ENCODE data around the gene OTOS. TPM values are rescaled to one million over a fixed set of nuclear protein-coding genes. Genes with fewer than 3 reads are reported as not detected.

The OTOS gene
- polyA plus RNA-seq, 1 donor from 2014 or later = not detected

DNA sequence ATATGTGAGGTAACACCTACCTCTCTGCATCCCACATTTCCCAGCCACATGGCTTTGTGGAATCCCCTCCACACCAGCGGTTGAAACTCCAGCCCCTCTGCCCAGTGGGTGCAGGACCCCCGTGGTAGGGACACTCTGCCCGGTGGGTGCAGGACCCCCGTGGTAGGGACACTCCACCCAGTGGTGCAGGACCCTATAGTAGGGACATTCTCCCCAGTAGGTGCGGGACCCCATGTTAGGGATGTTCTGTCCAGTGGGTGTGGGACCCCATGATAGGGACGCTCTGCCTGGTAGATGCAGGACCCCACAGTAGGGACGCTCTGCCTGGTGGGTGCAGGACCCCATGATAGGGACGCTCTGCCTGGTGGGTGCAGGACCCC is 15.8 kb downstream of the OTOS start:
- Histone ChIP-seq H2AFZ (ENCODE audit: low read depth, low read length) (no peak overlapping the region), H3K36me3 (ENCODE audit: insufficient read depth, low read length) (no peaks in the 10 kb centered on the region), H3K9ac (ENCODE audit: low read length) (no peak overlapping the region), H3K9me2 (ENCODE audit: insufficient read depth, low read length) (no peaks in the 10 kb centered on the region), H3K9me3 (ENCODE audit: low read length) (no peaks in the 10 kb centered on the region), H4K20me1 (ENCODE audit: insufficient read depth) (no peaks in the 10 kb centered on the region), H3K27ac (ENCODE audit: low read length) (no peak overlapping the region), H3K4me2 (ENCODE audit: low read length) (no peak overlapping the region), H3K79me2 (replicated peaks; ENCODE audit: insufficient read depth, low read length) (no peaks in the 10 kb centered on the region), H3K27me3 (ENCODE audit: insufficient read depth, low read depth, low read length) (no peaks in the 10 kb centered on the region), H3K4me3 (ENCODE audit: low read length) (no peak overlapping the region), H3F3A (ENCODE audit: insufficient read depth, low read length, poor library complexity, severe bottlenecking) (no peaks in the 10 kb centered on the region)
- TF ChIP-seq, protein P1, sequence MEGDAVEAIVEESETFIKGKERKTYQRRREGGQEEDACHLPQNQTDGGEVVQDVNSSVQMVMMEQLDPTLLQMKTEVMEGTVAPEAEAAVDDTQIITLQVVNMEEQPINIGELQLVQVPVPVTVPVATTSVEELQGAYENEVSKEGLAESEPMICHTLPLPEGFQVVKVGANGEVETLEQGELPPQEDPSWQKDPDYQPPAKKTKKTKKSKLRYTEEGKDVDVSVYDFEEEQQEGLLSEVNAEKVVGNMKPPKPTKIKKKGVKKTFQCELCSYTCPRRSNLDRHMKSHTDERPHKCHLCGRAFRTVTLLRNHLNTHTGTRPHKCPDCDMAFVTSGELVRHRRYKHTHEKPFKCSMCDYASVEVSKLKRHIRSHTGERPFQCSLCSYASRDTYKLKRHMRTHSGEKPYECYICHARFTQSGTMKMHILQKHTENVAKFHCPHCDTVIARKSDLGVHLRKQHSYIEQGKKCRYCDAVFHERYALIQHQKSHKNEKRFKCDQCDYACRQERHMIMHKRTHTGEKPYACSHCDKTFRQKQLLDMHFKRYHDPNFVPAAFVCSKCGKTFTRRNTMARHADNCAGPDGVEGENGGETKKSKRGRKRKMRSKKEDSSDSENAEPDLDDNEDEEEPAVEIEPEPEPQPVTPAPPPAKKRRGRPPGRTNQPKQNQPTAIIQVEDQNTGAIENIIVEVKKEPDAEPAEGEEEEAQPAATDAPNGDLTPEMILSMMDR (IDR thresholded peaks at IDR 0.05; ENCODE audit: poor library complexity, severe bottlenecking) = no peak
- no peak for TF ChIP-seq RAD21 (conservative IDR thresholded peaks at IDR 0.05)
- TF ChIP-seq TAF1 (IDR thresholded peaks at IDR 0.05; ENCODE audit: low read depth) = no peak
- TF ChIP-seq EZH2 (IDR thresholded peaks at IDR 0.05; ENCODE audit: borderline replicate concordance, insufficient read depth, low read length, poor library complexity, severe bottlenecking) = no peak
- TF ChIP-seq, protein P2, sequence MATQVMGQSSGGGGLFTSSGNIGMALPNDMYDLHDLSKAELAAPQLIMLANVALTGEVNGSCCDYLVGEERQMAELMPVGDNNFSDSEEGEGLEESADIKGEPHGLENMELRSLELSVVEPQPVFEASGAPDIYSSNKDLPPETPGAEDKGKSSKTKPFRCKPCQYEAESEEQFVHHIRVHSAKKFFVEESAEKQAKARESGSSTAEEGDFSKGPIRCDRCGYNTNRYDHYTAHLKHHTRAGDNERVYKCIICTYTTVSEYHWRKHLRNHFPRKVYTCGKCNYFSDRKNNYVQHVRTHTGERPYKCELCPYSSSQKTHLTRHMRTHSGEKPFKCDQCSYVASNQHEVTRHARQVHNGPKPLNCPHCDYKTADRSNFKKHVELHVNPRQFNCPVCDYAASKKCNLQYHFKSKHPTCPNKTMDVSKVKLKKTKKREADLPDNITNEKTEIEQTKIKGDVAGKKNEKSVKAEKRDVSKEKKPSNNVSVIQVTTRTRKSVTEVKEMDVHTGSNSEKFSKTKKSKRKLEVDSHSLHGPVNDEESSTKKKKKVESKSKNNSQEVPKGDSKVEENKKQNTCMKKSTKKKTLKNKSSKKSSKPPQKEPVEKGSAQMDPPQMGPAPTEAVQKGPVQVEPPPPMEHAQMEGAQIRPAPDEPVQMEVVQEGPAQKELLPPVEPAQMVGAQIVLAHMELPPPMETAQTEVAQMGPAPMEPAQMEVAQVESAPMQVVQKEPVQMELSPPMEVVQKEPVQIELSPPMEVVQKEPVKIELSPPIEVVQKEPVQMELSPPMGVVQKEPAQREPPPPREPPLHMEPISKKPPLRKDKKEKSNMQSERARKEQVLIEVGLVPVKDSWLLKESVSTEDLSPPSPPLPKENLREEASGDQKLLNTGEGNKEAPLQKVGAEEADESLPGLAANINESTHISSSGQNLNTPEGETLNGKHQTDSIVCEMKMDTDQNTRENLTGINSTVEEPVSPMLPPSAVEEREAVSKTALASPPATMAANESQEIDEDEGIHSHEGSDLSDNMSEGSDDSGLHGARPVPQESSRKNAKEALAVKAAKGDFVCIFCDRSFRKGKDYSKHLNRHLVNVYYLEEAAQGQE (IDR thresholded peaks at IDR 0.05; ENCODE audit: borderline replicate concordance) = no peak
- TF ChIP-seq MXI1 (conservative IDR thresholded peaks at IDR 0.05; ENCODE audit: poor library complexity, severe bottlenecking) = no peak
- no peak for TF ChIP-seq EP300 (conservative IDR thresholded peaks at IDR 0.05; ENCODE audit: poor library complexity, severe bottlenecking)
- TF ChIP-seq POLR2AphosphoS5 (IDR thresholded peaks at IDR 0.05) = no peak
- TF ChIP-seq SMC3 (conservative IDR thresholded peaks at IDR 0.05; ENCODE audit: poor library complexity) = no peak

DNA sequence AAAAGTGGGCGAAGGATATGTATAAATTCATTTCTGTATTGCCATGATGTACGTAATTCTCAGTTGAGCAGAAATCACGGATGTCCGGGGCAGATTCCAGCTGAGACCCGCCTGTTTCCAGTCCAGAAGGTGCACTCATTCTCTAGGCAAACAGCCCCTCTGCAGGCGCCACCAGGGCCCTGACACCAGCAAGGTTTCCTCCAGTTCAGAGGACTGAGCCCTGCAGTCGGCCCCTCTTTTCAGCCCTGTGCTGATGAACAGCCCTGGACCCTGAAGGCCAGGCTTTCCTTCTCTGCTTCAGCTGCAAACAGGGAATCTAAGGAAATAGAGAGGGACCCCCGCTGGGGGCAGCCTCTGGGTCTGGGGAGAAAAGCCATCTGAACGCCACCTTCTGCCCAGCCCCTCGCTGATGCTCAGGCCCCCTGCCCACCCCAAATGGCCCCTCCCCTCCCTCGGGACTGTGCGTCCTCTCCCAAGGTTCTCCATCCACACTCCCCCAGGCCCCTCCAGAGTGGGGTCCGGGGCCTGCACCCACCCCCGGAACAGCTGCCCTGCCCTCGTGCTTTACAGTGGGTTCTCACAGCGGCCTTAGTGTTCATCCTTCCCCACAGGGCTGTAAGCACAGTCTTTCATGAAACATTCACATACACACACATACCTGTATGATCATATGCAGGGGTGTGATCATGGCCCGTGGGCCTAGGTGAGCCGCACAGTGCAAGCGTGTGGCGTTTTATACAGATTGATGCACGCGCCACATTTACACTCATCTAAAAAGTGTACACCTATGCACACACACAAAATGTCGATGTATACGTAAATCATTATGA is 16.4 kb downstream of the OTOS start:
- Histone ChIP-seq H3K27ac (ENCODE audit: low read length) (no peak overlapping the region), H3K9me3 (ENCODE audit: low read length) (no peaks in the 10 kb centered on the region), H3K36me3 (ENCODE audit: insufficient read depth, low read length) (no peaks in the 10 kb centered on the region), H2AFZ (ENCODE audit: low read depth, low read length) (no peak overlapping the region), H3F3A (ENCODE audit: insufficient read depth, low read length, poor library complexity, severe bottlenecking) (no peaks in the 10 kb centered on the region), H3K9ac (ENCODE audit: low read length) (no peak overlapping the region), H3K79me2 (replicated peaks; ENCODE audit: insufficient read depth, low read length) (no peaks in the 10 kb centered on the region), H3K4me3 (ENCODE audit: low read length) (no peak overlapping the region), H3K4me2 (ENCODE audit: low read length) (no peak overlapping the region), H3K27me3 (ENCODE audit: insufficient read depth, low read depth, low read length) (no peaks in the 10 kb centered on the region), H4K20me1 (ENCODE audit: insufficient read depth) (no peaks in the 10 kb centered on the region), H3K9me2 (ENCODE audit: insufficient read depth, low read length) (no peaks in the 10 kb centered on the region)
- TF ChIP-seq, protein P1 (IDR thresholded peaks at IDR 0.05; ENCODE audit: poor library complexity, severe bottlenecking) = no peak
- TF ChIP-seq EP300 (conservative IDR thresholded peaks at IDR 0.05; ENCODE audit: poor library complexity, severe bottlenecking) (no peak), TAF1 (IDR thresholded peaks at IDR 0.05; ENCODE audit: low read depth) (no peak), POLR2AphosphoS5 (IDR thresholded peaks at IDR 0.05) (no peak), EZH2 (IDR thresholded peaks at IDR 0.05; ENCODE audit: borderline replicate concordance, insufficient read depth, low read length, poor library complexity, severe bottlenecking) (no peak), MXI1 (conservative IDR thresholded peaks at IDR 0.05; ENCODE audit: poor library complexity, severe bottlenecking) (no peak), RAD21 (conservative IDR thresholded peaks at IDR 0.05) (no peak), SMC3 (conservative IDR thresholded peaks at IDR 0.05; ENCODE audit: poor library complexity) (no peak)
- TF ChIP-seq, protein P2 (IDR thresholded peaks at IDR 0.05; ENCODE audit: borderline replicate concordance) = no peak

Data from neural cell (in vitro differentiated cells).